ENCODE measurements around the gene NDC80. TPM values are rescaled to one million over a fixed set of nuclear protein-coding genes. Genes with fewer than 3 reads are reported as not detected.

NDC80 gene
- 10.3 to 15.0 TPM (median 11.7 TPM) in 5 replicates for total RNA-seq (2022; extraction: Qiagen RNA extraction)

GRCh38 chr18:2571200-2572170 lies at the start of gene NDC80, which contains the start of gene METTL4:
NDC80 (plus strand) TSS chr18:2571557; CDS start chr18:2572986, 1,429 bp downstream.
METTL4 (minus strand) TSS chr18:2571505; CDS start chr18:2567216, 4,289 bp downstream.

GRCh38 chr18:2655178-2655953 lies 84.0 kb downstream of the NDC80 start, which contains the start of gene SMCHD1:
SMCHD1 (plus strand) TSS chr18:2655726; CDS start chr18:2656076, 350 bp downstream.

Other genes with a start within 250 kb of the NDC80 start
- 4.0 to 5.5 TPM (median 5.1 TPM) in 5 replicates for gene METTL4, start 52 bp upstream of the NDC80 start, total RNA-seq (2022; extraction: Qiagen RNA extraction)
- 11.4 to 19.5 TPM (median 13.2 TPM) in 5 replicates for gene SMCHD1, start 84.2 kb downstream of the NDC80 start, total RNA-seq (2022; extraction: Qiagen RNA extraction)

Data from A549 treated with AZD2906 at 1 μM for 4 hours (cell line).